Effector memory CD4-positive, alpha-beta T cell (primary cell): ENCODE data around the gene LIN28A.
A peak's percentile ranks its signal among the peaks of the same experiment; 100 is the strongest.

Source experiments
- DNase-seq, 3 donors: peaks; one replicate each; pipeline ENCODE4 v3.0.0-alpha.2; 2020
- H3K27ac ChIP-seq: 2 replicates; pipeline ENCODE4 v1.7.0; 2013; ENCODE audit warnings: mild to moderate bottlenecking, low read length, moderate library complexity; ENCODE audit not compliant: insufficient read depth, poor library complexity, severe bottlenecking
- H3K27me3 ChIP-seq: replicated peaks from 2 replicates; pipeline ENCODE4 v1.7.0; 2013; ENCODE audit warnings: mild to moderate bottlenecking, low read length; ENCODE audit not compliant: insufficient read depth, control insufficient read depth, poor library complexity, severe bottlenecking
- H3K36me3 ChIP-seq: 2 replicates; pipeline ENCODE4 v1.7.0; 2013; ENCODE audit warnings: mild to moderate bottlenecking, low read length, moderate library complexity; ENCODE audit not compliant: control insufficient read depth, insufficient read depth
- H3K4me1 ChIP-seq: 2 replicates; pipeline ENCODE4 v1.7.0; 2013; ENCODE audit warnings: low read length, mild to moderate bottlenecking; ENCODE audit not compliant: control insufficient read depth, insufficient read depth, poor library complexity, severe bottlenecking
- H3K4me3 ChIP-seq: 2 replicates; pipeline ENCODE4 v1.7.0; 2013; ENCODE audit warnings: low read length, low read depth, mild to moderate bottlenecking; ENCODE audit not compliant: insufficient read depth, poor library complexity, severe bottlenecking
- H3K9me3 ChIP-seq: 2 replicates; pipeline ENCODE4 v1.7.0; 2013; ENCODE audit warnings: mild to moderate bottlenecking, low read length, moderate library complexity; ENCODE audit not compliant: control insufficient read depth

The LIN28A gene

GRCh38 chr1:26468911-26469310 lies 58.3 kb downstream of the LIN28A start:
- H3K27ac ChIP-seq, result no peak overlapping the region

DNA sequence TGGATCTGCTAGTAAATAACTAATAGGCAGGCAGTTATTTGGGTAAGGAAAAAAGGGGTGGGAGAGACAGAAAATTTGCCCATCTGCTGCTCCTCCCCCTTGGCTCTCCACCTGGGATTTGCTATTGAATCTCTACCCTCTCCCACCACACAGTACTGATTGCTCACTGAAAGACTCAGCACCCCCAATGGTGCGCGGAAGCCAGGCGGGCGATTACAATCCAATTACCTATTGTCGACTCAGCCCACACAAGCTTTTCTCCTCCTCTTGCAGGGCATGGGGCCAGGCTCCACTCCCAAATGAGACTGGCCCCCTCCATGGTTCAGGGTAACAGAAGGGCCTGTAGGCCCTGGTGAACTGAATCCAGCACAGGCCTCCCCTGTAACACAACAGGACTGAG lies 58.9 kb downstream of the LIN28A start:
- Histone ChIP-seq H3K36me3 (peaks cover 37% of the 10 kb centered on the region), H3K27me3 (no peaks in the 10 kb centered on the region)

More at GRCh38 chr1:26468911-26469310, 58.3 kb downstream of the LIN28A start:
- H3K4me3 ChIP-seq, result no peak overlapping the region
- no peaks in the 10 kb centered on the region for H3K9me3 ChIP-seq
- no peak for DNase-seq
- H3K4me1 ChIP-seq, result peaks cover 16% of the 10 kb centered on the region
- H3K27me3 ChIP-seq, result no peaks in the 10 kb centered on the region
- H3K36me3 ChIP-seq, result peaks cover 33% of the 10 kb centered on the region

DNA sequence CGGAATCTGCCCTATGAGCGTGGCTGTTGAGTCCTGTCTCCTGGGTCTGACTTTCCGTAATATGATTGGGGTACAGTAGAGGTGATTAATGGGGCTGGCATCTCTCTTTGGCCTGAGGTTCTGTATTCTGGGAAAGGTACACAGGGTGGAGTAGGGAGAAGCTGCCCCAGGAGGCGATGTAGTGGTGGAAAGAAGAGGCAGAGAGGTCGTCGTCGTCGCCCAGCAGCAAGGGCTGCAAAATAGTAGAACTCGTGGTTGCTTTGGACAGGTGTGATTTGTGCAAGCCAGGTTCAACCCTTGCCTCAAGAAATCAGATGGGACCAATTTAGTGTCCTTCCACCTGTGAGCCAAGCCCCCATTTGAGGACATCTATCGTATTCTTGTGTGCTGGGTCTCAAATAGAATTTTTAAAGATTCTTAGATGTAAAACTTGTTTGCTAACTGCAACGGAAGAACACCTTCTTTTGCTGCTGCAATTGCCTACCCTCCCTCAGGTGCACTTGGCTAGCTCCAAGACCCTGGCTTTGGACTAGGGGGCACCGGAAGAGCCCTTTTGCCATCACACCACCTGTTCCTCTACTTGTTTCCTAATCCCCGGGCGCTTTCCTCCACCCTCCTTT lies 60.4 kb downstream of the LIN28A start:
- Histone ChIP-seq H3K27ac (no peak overlapping the region), H3K27me3 (no peaks in the 10 kb centered on the region), H3K4me3 (peak overlapping the region; percentile 93), H3K36me3 (peaks cover 30% of the 10 kb centered on the region), H3K4me1 (peaks cover 18% of the 10 kb centered on the region), H3K9me3 (no peaks in the 10 kb centered on the region)
- DNase-seq, result no peak

More for the DNA sequence above, 58.9 kb downstream of the LIN28A start:
- Histone ChIP-seq H3K4me1 (peaks cover 18% of the 10 kb centered on the region), H3K4me3 (no peak overlapping the region), H3K27ac (no peak overlapping the region), H3K9me3 (no peaks in the 10 kb centered on the region)
- no peak for DNase-seq

DNA sequence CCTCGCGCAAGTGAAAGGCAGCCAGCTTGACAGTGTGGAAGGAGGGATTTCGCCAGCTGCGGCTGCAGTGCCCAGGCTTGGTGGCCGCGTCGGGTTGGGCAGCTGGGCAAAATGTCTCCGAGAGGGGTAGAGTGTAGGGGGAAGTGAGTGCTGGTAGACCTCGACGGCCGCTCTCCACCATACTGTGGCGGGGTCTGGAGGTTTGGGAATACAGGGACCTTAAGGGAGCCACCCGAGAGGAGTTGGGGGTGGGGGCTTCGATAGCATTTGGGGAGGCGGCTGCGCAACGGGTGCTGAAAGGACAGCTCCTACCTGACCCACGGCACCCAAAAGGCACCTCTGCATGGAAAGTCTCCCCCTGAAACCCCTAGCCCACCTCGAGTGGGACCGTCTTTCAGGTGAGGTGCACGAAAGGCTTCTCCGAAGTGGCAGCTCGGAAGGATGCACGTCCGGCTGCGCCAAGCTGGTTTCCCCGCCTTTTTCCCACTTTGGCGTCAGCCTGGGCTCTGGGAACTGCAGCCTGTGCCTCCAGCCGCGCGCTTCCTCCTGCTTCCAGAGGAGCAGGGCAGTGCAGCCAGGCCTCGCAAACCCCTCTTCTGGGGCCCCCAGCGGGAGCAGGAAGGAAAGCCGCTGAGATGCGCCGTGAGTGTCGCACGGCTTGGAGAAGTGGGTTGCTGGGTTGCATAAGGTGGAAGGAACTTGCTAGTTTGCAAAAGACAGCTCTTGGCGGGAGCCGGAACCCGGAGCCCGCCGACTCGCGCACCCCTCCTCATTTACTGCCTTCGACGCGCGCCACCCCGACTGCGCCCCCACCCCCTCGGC lies 61.1 kb downstream of the LIN28A start:
- peak overlapping the region; percentile 97 for H3K27ac ChIP-seq
- peaks cover 18% of the 10 kb centered on the region for H3K4me1 ChIP-seq
- H3K27me3 ChIP-seq, result no peaks in the 10 kb centered on the region
- H3K4me3 ChIP-seq, result peak overlapping the region; percentile 93
- H3K36me3 ChIP-seq, result peaks cover 31% of the 10 kb centered on the region
- H3K9me3 ChIP-seq, result no peaks in the 10 kb centered on the region
- peak in 1 of 3 donors; percentile 18 for DNase-seq

DNA sequence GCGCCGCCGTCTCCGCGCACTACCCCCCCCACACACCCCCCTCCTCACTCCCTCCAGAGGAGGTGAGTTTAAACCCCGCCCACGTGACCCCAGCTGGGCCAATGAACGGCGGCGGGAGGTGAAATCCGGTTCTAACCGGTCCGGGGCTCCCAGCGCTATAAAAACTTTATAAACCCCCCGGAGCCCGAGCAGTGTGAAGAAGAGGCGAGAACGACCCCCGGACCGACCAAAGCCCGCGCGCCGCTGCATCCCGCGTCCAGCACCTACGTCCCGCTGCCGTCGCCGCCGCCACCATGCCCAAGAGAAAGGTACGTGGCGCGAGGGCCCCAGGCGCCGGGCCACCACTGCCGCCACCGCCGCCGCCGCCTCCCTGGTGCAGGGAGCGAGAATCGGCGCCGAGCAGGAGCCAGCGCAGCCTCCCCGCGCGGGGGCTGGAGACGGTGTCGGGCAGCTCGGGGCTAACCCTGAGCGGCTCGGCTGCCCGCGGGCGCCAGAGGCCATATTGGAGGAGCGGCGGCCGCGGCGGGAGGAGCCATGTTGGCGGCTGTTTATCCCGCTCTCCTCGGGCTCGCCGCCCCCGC lies 61.8 kb downstream of the LIN28A start, which contains the start of gene HMGN2:
Gene HMGN2 (plus strand): TSS at position 121 of the 581 bp plus-strand sequence. CDS start 173 bp downstream, at position 294.
- Histone ChIP-seq H3K4me3 (peak within 1 kb of the TSS; percentile 93), H3K27me3 (no peaks in the 10 kb centered on the region), H3K27ac (peak within 1 kb of the TSS; percentile 97), H3K9me3 (no peaks in the 10 kb centered on the region), H3K36me3 (peaks cover 31% of the 10 kb centered on the region), H3K4me1 (peaks cover 18% of the 10 kb centered on the region)
- DNase-seq, result peak; percentile 73 to 83 (median 78)

- H3K4me3 ChIP-seq, result peak overlapping the region; percentile 93
- no peaks in the 10 kb centered on the region for H3K27me3 ChIP-seq
- peaks cover 33% of the 10 kb centered on the region for H3K36me3 ChIP-seq
- peak overlapping the region; percentile 97 for H3K27ac ChIP-seq
- H3K4me1 ChIP-seq, result peaks cover 18% of the 10 kb centered on the region
- H3K9me3 ChIP-seq, result no peaks in the 10 kb centered on the region
- DNase-seq, result peak; percentile 94 to 95 (median 95)
Measured at GRCh38 chr1:26472901-26473845, 62.6 kb downstream of the LIN28A start.

GRCh38 chr1:26474818-26475217 lies 64.2 kb downstream of the LIN28A start:
- Histone ChIP-seq H3K4me1 (peaks cover 18% of the 10 kb centered on the region), H3K27me3 (no peaks in the 10 kb centered on the region), H3K4me3 (no peak overlapping the region), H3K9me3 (no peaks in the 10 kb centered on the region), H3K36me3 (peaks cover 38% of the 10 kb centered on the region), H3K27ac (no peak overlapping the region)
- DNase-seq, result no peak

DNA sequence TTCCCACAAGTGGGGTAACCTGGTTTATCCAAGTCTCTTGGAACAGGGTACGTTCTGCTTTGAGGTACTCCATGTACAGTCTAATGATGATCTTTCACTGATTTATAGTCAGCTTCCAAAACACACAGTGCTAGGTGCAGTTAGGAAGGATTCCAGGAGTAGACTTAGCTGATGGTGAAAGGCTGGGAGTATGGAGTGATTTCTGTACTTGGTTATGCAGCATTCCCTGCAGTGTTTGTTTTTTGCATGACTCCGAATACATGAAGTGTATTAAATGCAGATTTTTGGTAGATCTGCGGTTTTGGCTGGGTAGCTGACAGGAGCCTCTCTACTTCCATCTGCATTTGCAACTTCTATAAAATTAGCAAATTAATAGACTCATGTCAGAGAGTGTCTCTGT lies 65.4 kb downstream of the LIN28A start:
- Histone ChIP-seq H3K4me1 (peaks cover 18% of the 10 kb centered on the region), H3K9me3 (no peaks in the 10 kb centered on the region), H3K27me3 (no peaks in the 10 kb centered on the region), H3K36me3 (peaks cover 38% of the 10 kb centered on the region), H3K27ac (no peak overlapping the region), H3K4me3 (no peak overlapping the region)
- no peak for DNase-seq

DNA sequence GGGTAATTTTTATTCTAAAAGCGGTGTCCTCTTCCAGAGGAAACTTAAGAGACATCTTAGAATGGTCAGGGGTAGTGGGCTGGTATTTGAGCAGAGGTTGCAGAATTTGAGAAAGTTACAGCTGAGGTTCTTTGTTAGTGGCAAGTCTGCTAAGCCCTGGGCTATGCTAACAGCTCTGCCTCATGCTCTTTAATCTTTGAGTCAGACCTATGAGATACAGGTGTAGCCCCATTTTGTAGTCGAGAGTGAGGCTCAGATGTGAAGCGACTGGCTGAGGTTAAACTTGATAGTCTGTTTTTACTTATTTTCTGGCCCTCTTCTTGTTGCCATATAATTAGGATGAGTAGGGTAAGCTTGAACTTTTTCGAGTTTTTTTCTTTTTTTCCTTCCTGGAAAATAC lies 66.3 kb downstream of the LIN28A start:
- Histone ChIP-seq H3K4me1 (peaks cover 10% of the 10 kb centered on the region), H3K27me3 (no peaks in the 10 kb centered on the region), H3K9me3 (no peaks in the 10 kb centered on the region), H3K36me3 (peaks cover 38% of the 10 kb centered on the region), H3K27ac (no peak overlapping the region), H3K4me3 (no peak overlapping the region)
- DNase-seq, result no peak
